Panc1 (cell line): ENCODE data around the gene GEMIN4. TPM values are rescaled to one million over a fixed set of nuclear protein-coding genes. Genes with fewer than 3 reads are reported as not detected.

Source experiments
- ATAC-seq: fragments of 200-7000 bp; cut with Tn5 transposase; 2 replicates; pipeline ENCODE4 v1.9.1; 2020; ENCODE audit warnings: mild to moderate bottlenecking, moderate library complexity
- BruUV-seq: library from RNA; stranded (reverse); fragments of 400-500 nt; replicated peaks from 2 replicates; lab custom pipeline; 2021; lab: Mats Ljungman, UMichigan
- CTCF ChIA-PET: fragments of 300-600 bp; sonication (Branson Sonifier 250); formaldehyde crosslinking; loops from one replicate; lab custom pipeline; 2022; ENCODE audit warnings: antibody characterized with exemption; lab: Charles Lee
- POLR2A ChIA-PET: fragments of 300-600 bp; sonication (Branson Sonifier 250); formaldehyde crosslinking; loops from one replicate; lab custom pipeline; 2022; ENCODE audit warnings: antibody characterized with exemption; lab: Charles Lee
- DNase-seq: peaks from one replicate; pipeline ENCODE4 v3.0.0-alpha.2; 2010; ENCODE audit warnings: low read depth, low spot score
- H3K27ac ChIP-seq: 2 replicates; pipeline ENCODE4 v1.5.1; 2011; ENCODE audit warnings: mild to moderate bottlenecking, low read length, inconsistent platforms
- H3K27me3 ChIP-seq: fragments of 200-500 bp; sonication (Bioruptor generic); 2 replicates; pipeline ENCODE4 v1.6.0; 2014; ENCODE audit warnings: low read length, inconsistent platforms; ENCODE audit not compliant: control insufficient read depth, insufficient read depth
- H3K36me3 ChIP-seq: fragments of 200-500 bp; sonication (Bioruptor generic); 2 replicates; pipeline ENCODE4 v1.5.1; 2014; ENCODE audit warnings: inconsistent platforms, mild to moderate bottlenecking, low read length, moderate library complexity; ENCODE audit not compliant: control insufficient read depth, insufficient read depth
- H3K4me1 ChIP-seq: 2 replicates; pipeline ENCODE4 v1.5.1; 2011; ENCODE audit warnings: inconsistent platforms, mild to moderate bottlenecking, low read length, moderate library complexity; ENCODE audit not compliant: control insufficient read depth, insufficient read depth
- H3K4me3 ChIP-seq, 2 experiments: 2 replicates each; pipeline ENCODE4 v1.5.1; 2011 to 2012; ENCODE audit warnings: low read depth in 2 of 2, low read length in 2 of 2, mild to moderate bottlenecking in 2 of 2, inconsistent platforms in 1 of 2, moderate library complexity in 1 of 2
- H3K9me3 ChIP-seq: fragments of 200-500 bp; sonication (Bioruptor generic); 2 replicates; pipeline ENCODE4 v1.5.1; 2014; ENCODE audit warnings: low read depth, mild to moderate bottlenecking, inconsistent platforms, low read length, moderate library complexity; ENCODE audit not compliant: control insufficient read depth, insufficient read depth
- CTCF ChIP-seq: fragments of 450-650 bp; IDR thresholded peaks from 2 replicates; pipeline ENCODE4 v1.5.1; 2017; ENCODE audit warnings: mild to moderate bottlenecking
- POLR2AphosphoS5 ChIP-seq: IDR thresholded peaks from 2 replicates; pipeline ENCODE4 v1.6.1; 2012; ENCODE audit warnings: mild to moderate bottlenecking, low read depth, low read length, moderate library complexity
- REST ChIP-seq, 2 experiments: IDR thresholded peaks; 2 replicates each; pipeline ENCODE4 v1.6.1; 2011 to 2012; ENCODE audit warnings: low read depth in 2 of 2, control low read depth in 1 of 2, low read length in 1 of 2, mild to moderate bottlenecking in 1 of 2, moderate library complexity in 1 of 2; ENCODE audit not compliant: insufficient read depth in 1 of 2
- SIN3A ChIP-seq: IDR thresholded peaks from 2 replicates; pipeline ENCODE4 v1.6.1; 2012; ENCODE audit warnings: low read depth, mild to moderate bottlenecking, low read length, moderate library complexity, borderline replicate concordance; ENCODE audit not compliant: insufficient read depth
- TCF7L2 ChIP-seq: IDR thresholded peaks from 2 replicates; pipeline ENCODE4 v1.6.1; 2011; ENCODE audit warnings: mild to moderate bottlenecking, low read depth, low read length, inconsistent platforms
- in situ Hi-C: cut with HindIII; loops from 2 replicates; pipeline ENCODE4 v1.10.0; 2016; ENCODE audit warnings: low sequenced_read_pairs, low pct_unique_long_range_greater_than_20kb
- intact Hi-C: fragments of 100-400 bp; cut with micrococcal nuclease; formaldehyde crosslinking; loops from one replicate; pipeline ENCODE4 v1.10.0; 2022; ENCODE audit not compliant: unreplicated experiment
- total RNA-seq: library from RNA; stranded (reverse); gene quantifications from one replicate; pipeline ENCODE4 v1.2.1, GENCODE V29; 2021; ENCODE audit not compliant: unreplicated experiment

GEMIN4 gene
- total RNA-seq, 1 experiment from 2014 or later, result 34.9 TPM

GRCh38 chr17:720706-721539 lies 31.1 kb downstream of the GEMIN4 start:
- H3K27ac ChIP-seq, result no peak overlapping the region
- H3K4me3 ChIP-seq, result no peak overlapping the region
- DNase-seq, result no peak
- BruUV-seq, result no TSS peak
- intact Hi-C loops (no loop called here), in situ Hi-C loops (no loop called here)
- no peaks in the 10 kb centered on the region for H3K36me3 ChIP-seq
- peaks cover 14% of the 10 kb centered on the region; the same call in 1 of the 2 replicates for H3K4me1 ChIP-seq
- no peaks in the 10 kb centered on the region for H3K27me3 ChIP-seq
- ChIA-PET CTCF (no interaction called here), POLR2A (no interaction called here)
- TF ChIP-seq POLR2AphosphoS5 (no peak), SIN3A (no peak), CTCF (no peak), TCF7L2 (no peak), REST (IDR thresholded peaks at IDR 0.05; ENCODE audit: insufficient read depth in 1 of 2, low read depth in 2 of 2, low read length in 1 of 2) (no peak)
- H3K9me3 ChIP-seq, result no peaks in the 10 kb centered on the region
- ATAC-seq, result peak; percentile 69; the same call in 1 of the 2 replicates

GRCh38 chr17:718075-718474 lies 34.0 kb downstream of the GEMIN4 start:
- no TSS peak for BruUV-seq
- TF ChIP-seq POLR2AphosphoS5 (no peak), REST (IDR thresholded peaks at IDR 0.05; ENCODE audit: insufficient read depth in 1 of 2, low read depth in 2 of 2, low read length in 1 of 2) (no peak), CTCF (no peak), SIN3A (no peak), TCF7L2 (no peak)
- ChIA-PET POLR2A (no interaction called here), CTCF (no interaction called here)
- ATAC-seq (no peak), DNase-seq (no peak)
- Histone ChIP-seq H3K9me3 (no peaks in the 10 kb centered on the region), H3K27me3 (no peaks in the 10 kb centered on the region), H3K4me3 (no peak overlapping the region), H3K36me3 (no peaks in the 10 kb centered on the region; the same call in 1 of the 2 replicates), H3K27ac (no peak overlapping the region), H3K4me1 (peaks cover 15% of the 10 kb centered on the region; the same call in 1 of the 2 replicates)
- intact Hi-C loops, result no loop called here
- in situ Hi-C loops, result no loop called here
